PC-9 (cell line): ENCODE measurements around the gene DNAH11. TPM values are rescaled to one million over a fixed set of nuclear protein-coding genes. Genes with fewer than 3 reads are reported as not detected.
A peak's percentile ranks its signal among the peaks of the same experiment; 100 is the strongest.

Experiments
- BruUV-seq: library from RNA; stranded (reverse); fragments of 400-500 nt; replicated peaks from 2 replicates; lab custom pipeline; 2021; lab: Mats Ljungman, UMichigan
- CTCF ChIA-PET: fragments of 300-600 bp; sonication (Branson Sonifier 250); formaldehyde crosslinking; loops from one replicate; lab custom pipeline; 2022; ENCODE audit warnings: antibody characterized with exemption; lab: Charles Lee
- POLR2A ChIA-PET: fragments of 300-600 bp; sonication (Branson Sonifier 250); formaldehyde crosslinking; loops from one replicate; lab custom pipeline; 2022; ENCODE audit warnings: antibody characterized with exemption; ENCODE audit not compliant: unreplicated experiment; lab: Charles Lee
- DNase-seq, 2 experiments: peaks; one replicate each; pipeline versions ENCODE4 v3.0.0 to v3.0.0-alpha.2; 2015 to 2022; ENCODE audit warnings: mixed read lengths in 1 of 2
- H2AFZ ChIP-seq: fragments of 200-600 bp; sonication (generic); 2 replicates; pipeline ENCODE4 v1.8.1; 2017; ENCODE audit warnings: antibody characterized with exemption
- H3F3A ChIP-seq: fragments of 200-600 bp; sonication (generic); 2 replicates; pipeline ENCODE4 v1.8.1; 2017; ENCODE audit warnings: antibody characterized with exemption, mild to moderate bottlenecking, low read depth; ENCODE audit not compliant: insufficient read depth
- H3K27ac ChIP-seq: fragments of 200-600 bp; sonication (generic); 2 replicates; pipeline ENCODE4 v1.6.1; 2016; ENCODE audit warnings: mixed run types
- H3K27me3 ChIP-seq: fragments of 200-600 bp; sonication (generic); 2 replicates; pipeline ENCODE4 v1.6.1; 2016; ENCODE audit warnings: low read depth, mixed run types; ENCODE audit not compliant: insufficient read depth
- H3K36me3 ChIP-seq: fragments of 200-600 bp; sonication (generic); 2 replicates; pipeline ENCODE4 v1.6.1; 2016; ENCODE audit warnings: low read depth, mixed run types
- H3K4me1 ChIP-seq: fragments of 200-600 bp; sonication (generic); replicated peaks from 2 replicates; pipeline ENCODE4 v1.6.1; 2016; ENCODE audit warnings: mixed run types; ENCODE audit not compliant: insufficient read depth
- H3K4me2 ChIP-seq: fragments of 200-600 bp; sonication (generic); 2 replicates; pipeline ENCODE4 v1.6.1; 2017; ENCODE audit warnings: mixed run types
- H3K4me3 ChIP-seq: fragments of 200-600 bp; sonication (generic); 2 replicates; pipeline ENCODE4 v1.6.1; 2016; ENCODE audit warnings: mixed run types
- H3K79me2 ChIP-seq: fragments of 200-600 bp; sonication (generic); 2 replicates; pipeline ENCODE4 v1.6.1; 2017; ENCODE audit warnings: low read depth, mixed run types
- H3K9me2 ChIP-seq: fragments of 200-600 bp; sonication (generic); 2 replicates; pipeline ENCODE4 v1.8.1; 2017; ENCODE audit warnings: mild to moderate bottlenecking; ENCODE audit not compliant: insufficient read depth
- H3K9me3 ChIP-seq: fragments of 200-600 bp; sonication (generic); 2 replicates; pipeline ENCODE4 v1.8.1; 2016; ENCODE audit warnings: low read depth; ENCODE audit not compliant: insufficient read depth
- H4K20me1 ChIP-seq: fragments of 200-600 bp; sonication (generic); 2 replicates; pipeline ENCODE4 v1.8.1; 2017; ENCODE audit not compliant: insufficient read depth
- CTCF ChIP-seq: fragments of 200-600 bp; sonication (generic); conservative IDR thresholded peaks from 2 replicates; pipeline ENCODE4 v1.6.1; 2017; ENCODE audit warnings: mixed run types, antibody characterized with exemption, mild to moderate bottlenecking, moderate library complexity
- EZH2 ChIP-seq: fragments of 200-600 bp; sonication (generic); IDR thresholded peaks from 2 replicates; pipeline ENCODE4 v1.8.0; 2017; ENCODE audit warnings: antibody characterized with exemption, low read depth
- intact Hi-C: fragments of 100-400 bp; cut with micrococcal nuclease; formaldehyde crosslinking; loops from one replicate; pipeline ENCODE4 v1.10.0; 2022; ENCODE audit not compliant: unreplicated experiment
- total RNA-seq: library from RNA; stranded (reverse); gene quantifications from 2 replicates; pipeline ENCODE4 v1.2.3, GENCODE V29; 2021

DNAH11 gene
- total RNA-seq, 1 experiment from 2014 or later: not detected

- Histone ChIP-seq H3K9me2 (no peaks in the 10 kb centered on the region), H3K4me2 (no peak overlapping the region), H3K36me3 (no peaks in the 10 kb centered on the region), H3K27ac (no peak overlapping the region), H2AFZ (no peak overlapping the region), H3K4me1 (no peaks in the 10 kb centered on the region), H3K4me3 (no peak overlapping the region), H3K9me3 (no peaks in the 10 kb centered on the region), H4K20me1 (no peaks in the 10 kb centered on the region), H3F3A (no peaks in the 10 kb centered on the region), H3K27me3 (no peaks in the 10 kb centered on the region), H3K79me2 (no peaks in the 10 kb centered on the region)
- no TSS peak for BruUV-seq
- intact Hi-C loops: no loop called here
- ChIA-PET CTCF (no interaction called here), POLR2A (no interaction called here)
- TF ChIP-seq EZH2 (no peak), CTCF (no peak)
- no peak for DNase-seq
Measured at GRCh38 chr7:21565614-21566013, 22.8 kb downstream of the DNAH11 start.

GRCh38 chr7:21566094-21566493, 23.3 kb downstream of the DNAH11 start:
- no peaks in the 10 kb centered on the region for H3K36me3 ChIP-seq
- DNase-seq: no peak
- no peaks in the 10 kb centered on the region for H4K20me1 ChIP-seq
- CTCF ChIA-PET: no interaction called here
- TF ChIP-seq CTCF (no peak), EZH2 (no peak)
- POLR2A ChIA-PET: no interaction called here
- H2AFZ ChIP-seq: no peak overlapping the region
- no peaks in the 10 kb centered on the region for H3K27me3 ChIP-seq
- H3K4me3 ChIP-seq: no peak overlapping the region
- H3K79me2 ChIP-seq: no peaks in the 10 kb centered on the region
- no peak overlapping the region for H3K4me2 ChIP-seq
- H3K4me1 ChIP-seq: no peaks in the 10 kb centered on the region
- BruUV-seq: no TSS peak
- H3F3A ChIP-seq: no peaks in the 10 kb centered on the region
- no peak overlapping the region for H3K27ac ChIP-seq
- intact Hi-C loops: no loop called here
- no peaks in the 10 kb centered on the region for H3K9me2 ChIP-seq
- H3K9me3 ChIP-seq: no peaks in the 10 kb centered on the region

GRCh38 chr7:21568762-21569161, 25.9 kb downstream of the DNAH11 start:
- Histone ChIP-seq H3K9me2 (no peaks in the 10 kb centered on the region; the same call in 1 of the 2 replicates), H3F3A (no peaks in the 10 kb centered on the region), H3K4me1 (no peaks in the 10 kb centered on the region), H3K36me3 (no peaks in the 10 kb centered on the region), H4K20me1 (no peaks in the 10 kb centered on the region), H3K27me3 (no peaks in the 10 kb centered on the region), H3K27ac (no peak overlapping the region), H3K4me3 (no peak overlapping the region), H3K9me3 (no peaks in the 10 kb centered on the region), H3K79me2 (no peaks in the 10 kb centered on the region), H3K4me2 (no peak overlapping the region), H2AFZ (no peak overlapping the region)
- BruUV-seq: no TSS peak
- peak; percentile 65 for TF ChIP-seq CTCF
- TF ChIP-seq EZH2: no peak
- DNase-seq: no peak
- intact Hi-C loops: no loop called here
- POLR2A ChIA-PET: no interaction called here
- CTCF ChIA-PET: no interaction called here
